Heart left ventricle (tissue), 13 donors: ENCODE measurements around the gene MSANTD3.

ENCODE experiments used
- POLR2A ChIP-seq, 2 donors: fragments of 450-650 bp; IDR thresholded peaks; one replicate each; pipeline ENCODE4 v1.6.1; 2017; ENCODE audit warnings: antibody characterized with exemption in 2 of 2, mild to moderate bottlenecking in 2 of 2, moderate library complexity in 2 of 2
- TF ChIP-seq, protein P1 (sequence below), 12 donors: fragments of 200-600 bp; sonication (generic) in 4 of 12; IDR thresholded peaks; one replicate each; pipeline versions ENCODE4 v1.5.0 to v1.8.0; 2018 to 2022; ENCODE audit warnings: antibody characterized with exemption in 12 of 12, mild to moderate bottlenecking in 5 of 12
- donor health status: ischemic (EF 13 %, LVEDD 7.1; RV severe dilation, severe dysfunction).
- donor health status: DM: no; HTN: yes; CAD: no.
- donor health status: DM: no; HTN: no; CAD: no.
- donor health status: ischemic (EF 25% LVEDD 6.9; RV normal size, moderate dysfunction).
- donor health status: ischemic (EF 25% LVEDD 5.7; RV mildly dilated, moderate dysfunction).
- donor health status: ischemic (EF 35%, LVEDD 5.7; RV mildly dilated, moderate dysfunction).
- donor health status: nonischemic (EF 11% LVEDD 7.7; RV severe dilation, severe dysfunction).
- donor health status: DM: yes; HTN: yes; CAD: no.
- donor health status: PGD.
- donor health status: ischemic (EF 29% LVEDD 5.4; RV normal size, mild dysfunction).
- donor health status: nonischemic (EF 23%, LVEDD 6.1; RV moderate dilation, normal function).

DNA sequence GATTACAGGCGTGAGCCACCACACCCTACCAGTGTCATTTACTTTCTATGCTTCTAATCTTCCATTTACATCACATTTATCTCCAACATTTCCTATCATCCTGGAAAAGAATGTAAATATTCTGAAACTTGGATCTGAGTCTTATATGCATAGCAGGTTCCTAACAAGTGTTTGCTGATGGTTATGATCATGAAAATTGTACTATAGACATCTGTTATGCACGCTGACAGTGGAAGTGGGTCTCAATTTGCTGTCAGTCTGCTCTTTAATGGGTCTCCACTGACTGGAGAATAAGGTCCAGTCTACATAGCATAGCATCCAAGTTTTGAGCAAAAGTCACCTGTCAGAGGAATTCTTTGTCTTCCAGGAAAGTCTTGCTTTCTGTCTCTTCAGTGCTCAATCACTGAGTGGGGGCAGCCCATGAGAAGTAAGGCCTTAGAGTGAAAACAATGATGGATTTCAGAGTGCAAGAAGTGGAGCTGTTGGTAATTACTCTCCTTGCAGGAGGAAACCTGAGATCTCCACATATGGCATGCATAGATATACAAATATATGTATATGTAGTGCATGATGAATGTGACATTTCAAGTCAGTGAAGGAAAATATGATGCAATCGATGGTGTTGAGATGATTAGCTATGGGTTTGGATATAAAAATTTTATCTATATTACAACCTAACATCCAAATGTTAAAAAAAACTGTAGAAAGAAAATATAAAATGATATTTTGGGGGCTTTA, 29.2 kb upstream of the MSANTD3 start:
- TF ChIP-seq, protein P1, sequence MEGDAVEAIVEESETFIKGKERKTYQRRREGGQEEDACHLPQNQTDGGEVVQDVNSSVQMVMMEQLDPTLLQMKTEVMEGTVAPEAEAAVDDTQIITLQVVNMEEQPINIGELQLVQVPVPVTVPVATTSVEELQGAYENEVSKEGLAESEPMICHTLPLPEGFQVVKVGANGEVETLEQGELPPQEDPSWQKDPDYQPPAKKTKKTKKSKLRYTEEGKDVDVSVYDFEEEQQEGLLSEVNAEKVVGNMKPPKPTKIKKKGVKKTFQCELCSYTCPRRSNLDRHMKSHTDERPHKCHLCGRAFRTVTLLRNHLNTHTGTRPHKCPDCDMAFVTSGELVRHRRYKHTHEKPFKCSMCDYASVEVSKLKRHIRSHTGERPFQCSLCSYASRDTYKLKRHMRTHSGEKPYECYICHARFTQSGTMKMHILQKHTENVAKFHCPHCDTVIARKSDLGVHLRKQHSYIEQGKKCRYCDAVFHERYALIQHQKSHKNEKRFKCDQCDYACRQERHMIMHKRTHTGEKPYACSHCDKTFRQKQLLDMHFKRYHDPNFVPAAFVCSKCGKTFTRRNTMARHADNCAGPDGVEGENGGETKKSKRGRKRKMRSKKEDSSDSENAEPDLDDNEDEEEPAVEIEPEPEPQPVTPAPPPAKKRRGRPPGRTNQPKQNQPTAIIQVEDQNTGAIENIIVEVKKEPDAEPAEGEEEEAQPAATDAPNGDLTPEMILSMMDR (IDR thresholded peaks at IDR 0.05), result no peak
- TF ChIP-seq POLR2A (IDR thresholded peaks at IDR 0.05), result no peak
